Aorta (tissue), 5 donors: Measurements from ENCODE around the gene FTO. TPM values are rescaled to one million over a fixed set of nuclear protein-coding genes. Genes with fewer than 3 reads are reported as not detected.

ENCODE experiments used
- ATAC-seq: fragments of 200-7000 bp; cut with Tn5 transposase; one replicate; pipeline ENCODE4 v1.9.1; 2022; ENCODE audit warnings: moderate library complexity; ENCODE audit not compliant: low FRiP score
- DNase-seq, 2 donors: peaks; one replicate each; pipeline ENCODE4 v3.0.0-alpha.2; 2020
- H3K27ac ChIP-seq, 2 donors: one replicate each; pipeline ENCODE4 v1.5.1; 2013; ENCODE audit warnings: low read length in 2 of 2, mild to moderate bottlenecking in 2 of 2, moderate library complexity in 2 of 2, control low read depth in 1 of 2, inconsistent platforms in 1 of 2, low read depth in 1 of 2
- H3K27me3 ChIP-seq, 2 donors: one replicate each; pipeline ENCODE4 v1.6.1; 2013; ENCODE audit warnings: control low read depth in 1 of 2, low read length in 1 of 2, mild to moderate bottlenecking in 1 of 2, moderate library complexity in 1 of 2; ENCODE audit not compliant: insufficient read depth in 2 of 2, control insufficient read depth in 1 of 2
- H3K36me3 ChIP-seq, 2 donors: one replicate each; pipeline ENCODE4 v1.6.1; 2013; ENCODE audit warnings: control low read depth in 1 of 2, low read length in 1 of 2, mild to moderate bottlenecking in 1 of 2; ENCODE audit not compliant: insufficient read depth in 2 of 2, control insufficient read depth in 1 of 2
- H3K4me1 ChIP-seq, 2 donors: one replicate each; pipeline ENCODE4 v1.6.1; 2013; ENCODE audit warnings: low read length in 2 of 2, control low read depth in 1 of 2, mild to moderate bottlenecking in 1 of 2, moderate library complexity in 1 of 2; ENCODE audit not compliant: insufficient read depth in 2 of 2, control insufficient read depth in 1 of 2
- H3K4me3 ChIP-seq, 2 donors: one replicate each; pipeline ENCODE4 v1.5.1; 2013; ENCODE audit warnings: low read length in 2 of 2, control low read depth in 1 of 2, mild to moderate bottlenecking in 1 of 2
- H3K9me3 ChIP-seq: one replicate; pipeline ENCODE4 v1.6.1; 2013; ENCODE audit warnings: mild to moderate bottlenecking, low read length; ENCODE audit not compliant: control insufficient read depth
- WGBS, 2 donors: extraction: QIAGEN DNeasy Blood & Tissue Kit; methylation state at CpG; one replicate each; pipeline ENCODE4 v1.1.7; 2013; 5-methylcytosine and 5-hydroxymethylcytosine counted together
- intact Hi-C, 2 donors: fragments of 100-400 bp; cut with DNase I; formaldehyde crosslinking; loops; one replicate each; pipeline versions ENCODE4 v1.14.2 to v1.15.0; 2022
- polyA plus RNA-seq, 2 donors: library from polyadenylated mRNA; stranded (reverse); fragments of 200-250 nt; gene quantifications; one replicate each; pipeline ENCODE4 v1.2.3, GENCODE V29; 2013
- total RNA-seq, 2 donors: library from RNA; stranded (reverse); fragmentation: NEBNext Ultra II Directional; extraction: Animal tissue kit (Norgen Biotek cat#: 25700); gene quantifications; one replicate each; pipeline ENCODE4 v1.2.1, GENCODE V29; 2021
- donor health status: healthy with polysubstance abuse.
- donor health status: Bipolar disorder and iron deficiency.
- donor health status: DM: no; HTN: no; CAD: no.
- donor health status: DM: no; HTN: no; CAD: no.
- donor health status: DM: yes; HTN: yes; CAD: no.

Gene FTO
- total and polyA plus RNA-seq, 4 donors, result 17.9 to 97.7 (median 55.6) TPM

- ATAC-seq (no peak), DNase-seq (no peak)
- intact Hi-C loops, result loop anchor here (10.0 kb wide), 2 partner anchors 125 to 1025 kb away; no protein-coding TSS in a partner anchor
- 89 to 90% methylated on average over 1 of the region's 1 CpG for WGBS, 2 donors
- H3K27ac ChIP-seq, result no peak overlapping the region
- no peak overlapping the region for H3K4me3 ChIP-seq
- H3K27me3 ChIP-seq, result no peaks in the 10 kb centered on the region
- no peaks in the 10 kb centered on the region for H3K36me3 ChIP-seq
- no peaks in the 10 kb centered on the region for H3K4me1 ChIP-seq
- no peaks in the 10 kb centered on the region for H3K9me3 ChIP-seq
These were observed 195.5 kb downstream of the FTO start for GRCh38 chr16:53899431-53899830.

GRCh38 chr16:53900667-53901066 lies 196.7 kb downstream of the FTO start:
- no peaks in the 10 kb centered on the region for H3K27me3 ChIP-seq
- intact Hi-C loops, result no loop called here
- no peaks in the 10 kb centered on the region for H3K4me1 ChIP-seq
- H3K4me3 ChIP-seq, result no peak overlapping the region
- ATAC-seq, result no peak
- no peak for DNase-seq
- 74 to 75% methylated on average over 4 of the region's 4 CpGs for WGBS, 2 donors
- H3K27ac ChIP-seq, result no peak overlapping the region
- no peaks in the 10 kb centered on the region for H3K9me3 ChIP-seq
- H3K36me3 ChIP-seq, result no peaks in the 10 kb centered on the region

- Histone ChIP-seq H3K4me3 (no peak overlapping the region), H3K27ac (no peak overlapping the region), H3K36me3 (no peaks in the 10 kb centered on the region), H3K9me3 (no peaks in the 10 kb centered on the region), H3K27me3 (no peaks in the 10 kb centered on the region), H3K4me1 (no peaks in the 10 kb centered on the region)
- 95 to 97% methylated on average over 2 of the region's 2 CpGs for WGBS, 2 donors
- intact Hi-C loops, result no loop called here
- no peak for ATAC-seq
- no peak for DNase-seq
These were observed 197.5 kb downstream of the FTO start for GRCh38 chr16:53901408-53901807.

- Histone ChIP-seq H3K36me3 (peaks cover 1 to 2% of the 10 kb centered on the region in 2 donors), H3K4me1 (no peaks in the 10 kb centered on the region), H3K27ac (no peak overlapping the region), H3K4me3 (no peak overlapping the region), H3K27me3 (no peaks in the 10 kb centered on the region), H3K9me3 (no peaks in the 10 kb centered on the region)
- ATAC-seq (no peak), DNase-seq (no peak)
- intact Hi-C loops, result no loop called here
- WGBS, 2 donors, result 78% methylated on average over 6 of the region's 6 CpGs
These were observed 200.6 kb downstream of the FTO start for GRCh38 chr16:53904533-53904932.

GRCh38 chr16:53905028-53905427 lies 201.1 kb downstream of the FTO start:
- Histone ChIP-seq H3K9me3 (no peaks in the 10 kb centered on the region), H3K36me3 (peaks cover 1 to 2% of the 10 kb centered on the region in 2 donors), H3K27me3 (no peaks in the 10 kb centered on the region), H3K4me1 (no peaks in the 10 kb centered on the region), H3K4me3 (no peak overlapping the region), H3K27ac (no peak overlapping the region)
- ATAC-seq, result no peak
- no peak for DNase-seq
- intact Hi-C loops, result no loop called here

GRCh38 chr16:53908731-53909130 lies 204.8 kb downstream of the FTO start:
- H3K36me3 ChIP-seq, result peaks cover 1 to 2% of the 10 kb centered on the region in 2 donors
- H3K4me1 ChIP-seq, result peaks cover 2 to 3% of the 10 kb centered on the region in 2 donors
- DNase-seq (no peak), ATAC-seq (no peak)
- WGBS, 2 donors, result 66 to 74% methylated on average over 3 of the region's 3 CpGs
- intact Hi-C loops, result no loop called here
- H3K27ac ChIP-seq, result no peak overlapping the region
- H3K4me3 ChIP-seq, result no peak overlapping the region
- no peaks in the 10 kb centered on the region for H3K27me3 ChIP-seq
- H3K9me3 ChIP-seq, result no peaks in the 10 kb centered on the region

- WGBS, 2 donors, result 28 to 38% methylated on average over 7 of the region's 7 CpGs
- Histone ChIP-seq H3K27ac (no peak overlapping the region), H3K9me3 (no peaks in the 10 kb centered on the region), H3K4me1 (peaks cover 2 to 3% of the 10 kb centered on the region in 2 donors), H3K4me3 (no peak overlapping the region), H3K36me3 (peaks cover 1 to 2% of the 10 kb centered on the region in 2 donors), H3K27me3 (no peaks in the 10 kb centered on the region)
- ATAC-seq, result no peak
- no peak for DNase-seq
- intact Hi-C loops, result no loop called here
These were observed 207.0 kb downstream of the FTO start for GRCh38 chr16:53910990-53911389.

GRCh38 chr16:53911513-53911912 lies 207.6 kb downstream of the FTO start:
- 66 to 78% methylated on average over 2 of the region's 2 CpGs for WGBS, 2 donors
- H3K9me3 ChIP-seq, result no peaks in the 10 kb centered on the region
- no peak for ATAC-seq
- intact Hi-C loops, result no loop called here
- no peak overlapping the region for H3K4me3 ChIP-seq
- H3K27me3 ChIP-seq, result no peaks in the 10 kb centered on the region
- peaks cover 1 to 2% of the 10 kb centered on the region in 2 donors for H3K36me3 ChIP-seq
- no peak overlapping the region for H3K27ac ChIP-seq
- H3K4me1 ChIP-seq, result peaks cover 2 to 3% of the 10 kb centered on the region in 2 donors
- DNase-seq, result no peak

GRCh38 chr16:53912155-53912554 lies 208.2 kb downstream of the FTO start:
- Histone ChIP-seq H3K36me3 (peaks cover 1 to 2% of the 10 kb centered on the region in 2 donors), H3K27me3 (no peaks in the 10 kb centered on the region), H3K9me3 (no peaks in the 10 kb centered on the region), H3K4me1 (peaks cover 2 to 3% of the 10 kb centered on the region in 2 donors), H3K27ac (no peak overlapping the region), H3K4me3 (no peak overlapping the region)
- WGBS, 2 donors, result 98% methylated on average over 2 of the region's 2 CpGs
- no peak for DNase-seq
- ATAC-seq, result no peak
- intact Hi-C loops, result no loop called here
